Activated CD4-positive, alpha-beta memory T cell treated with anti-CD3 and anti-CD28 coated beads, Interleukin-2, amount 10 ng/mL, durations not matched to agents 7 days and 5 days (primary cell): ENCODE data around the gene TMEM163. TPM values are rescaled to one million over a fixed set of nuclear protein-coding genes. Genes with fewer than 3 reads are reported as not detected.

Source experiments
- CTCF ChIA-PET: fragments of 350-600 bp; sonication (Branson Sonifier 250); formaldehyde crosslinking; loops from one replicate; lab custom pipeline; 2021; ENCODE audit warnings: antibody characterized with exemption, inconsistent platforms; lab: Charles Lee
- POLR2A ChIA-PET: fragments of 350-600 bp; sonication (Branson Sonifier 250); formaldehyde crosslinking; loops from one replicate; lab custom pipeline; 2021; ENCODE audit warnings: antibody characterized with exemption; lab: Charles Lee
- DNase-seq: peaks from one replicate; pipeline ENCODE4 v3.0.0-alpha.2; 2020
- H3K27ac Mint-ChIP-seq: one replicate; pipeline ENCODE4 v1.8.0; 2021; ENCODE audit warnings: mild to moderate bottlenecking, mixed read lengths
- H3K27me3 Mint-ChIP-seq: one replicate; pipeline ENCODE4 v1.8.0; 2021; ENCODE audit warnings: mixed read lengths
- H3K36me3 Mint-ChIP-seq: one replicate; pipeline ENCODE4 v1.8.0; 2021; ENCODE audit warnings: low read depth, mixed read lengths
- H3K4me1 Mint-ChIP-seq: one replicate; pipeline ENCODE4 v1.8.0; 2021; ENCODE audit warnings: mixed read lengths
- H3K4me3 Mint-ChIP-seq: one replicate; pipeline ENCODE4 v1.8.0; 2021; ENCODE audit warnings: mild to moderate bottlenecking, mixed read lengths
- H3K9me3 Mint-ChIP-seq: one replicate; pipeline ENCODE4 v1.8.0; 2021; ENCODE audit warnings: mixed read lengths
- total RNA-seq, 2 experiments: library from RNA; stranded (reverse); gene quantifications; one replicate each; pipeline ENCODE4 v1.2.3, GENCODE V29; 2021

The TMEM163 gene
- total RNA-seq, 2 experiments from 2014 or later: 1.8 to 2.3 TPM

DNA sequence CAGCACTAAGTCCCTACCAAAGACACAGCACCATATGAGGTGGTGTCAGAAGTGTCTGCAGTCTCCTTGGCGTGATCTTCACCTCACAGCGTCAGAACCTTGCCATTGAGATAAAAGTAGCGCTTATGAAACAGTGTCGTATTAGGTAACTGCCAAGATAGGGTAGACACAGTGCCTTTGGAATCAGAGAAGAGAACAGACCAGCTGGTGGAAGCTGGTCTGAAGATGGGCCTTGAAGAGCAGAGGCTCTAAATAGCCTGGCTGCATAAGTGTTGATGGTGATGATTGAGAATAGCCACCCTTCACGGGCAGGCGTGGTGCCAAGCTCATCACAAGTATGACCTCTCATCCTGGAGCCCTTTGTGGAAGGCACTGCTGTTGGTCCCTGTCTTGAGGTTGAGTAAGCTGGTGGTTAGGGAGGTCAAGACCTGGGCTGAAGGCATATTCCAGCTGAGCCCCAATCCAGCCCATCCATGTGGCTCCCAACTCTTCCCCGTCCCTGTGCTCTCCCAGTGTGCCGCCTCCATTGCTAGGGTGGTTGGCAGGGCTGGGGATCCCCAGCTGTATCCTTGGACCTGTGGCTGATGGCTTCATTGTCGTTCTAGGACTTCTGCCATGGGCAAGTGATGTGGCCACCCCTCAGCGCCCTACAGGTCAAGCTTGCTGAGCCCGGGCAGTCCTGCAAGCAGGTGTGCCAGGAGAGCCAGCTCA is 277.5 kb downstream of the TMEM163 start:
- DNase-seq: no peak
- Mint-ChIP-seq H3K4me1 (no peaks in the 10 kb centered on the region), H3K27ac (no peak overlapping the region), H3K4me3 (no peak overlapping the region), H3K27me3 (no peaks in the 10 kb centered on the region), H3K36me3 (no peaks in the 10 kb centered on the region), H3K9me3 (no peaks in the 10 kb centered on the region)
- ChIA-PET CTCF (interaction anchor here (2.6 kb wide), 1 partner anchor 11 kb away, joined by 23 read pairs; no protein-coding TSS in a partner anchor), POLR2A (interaction anchor here (1.3 to 1.5 kb wide), 2 partner anchors 14 to 275 kb away, joined by 3 read pairs; no protein-coding TSS in a partner anchor)

DNA sequence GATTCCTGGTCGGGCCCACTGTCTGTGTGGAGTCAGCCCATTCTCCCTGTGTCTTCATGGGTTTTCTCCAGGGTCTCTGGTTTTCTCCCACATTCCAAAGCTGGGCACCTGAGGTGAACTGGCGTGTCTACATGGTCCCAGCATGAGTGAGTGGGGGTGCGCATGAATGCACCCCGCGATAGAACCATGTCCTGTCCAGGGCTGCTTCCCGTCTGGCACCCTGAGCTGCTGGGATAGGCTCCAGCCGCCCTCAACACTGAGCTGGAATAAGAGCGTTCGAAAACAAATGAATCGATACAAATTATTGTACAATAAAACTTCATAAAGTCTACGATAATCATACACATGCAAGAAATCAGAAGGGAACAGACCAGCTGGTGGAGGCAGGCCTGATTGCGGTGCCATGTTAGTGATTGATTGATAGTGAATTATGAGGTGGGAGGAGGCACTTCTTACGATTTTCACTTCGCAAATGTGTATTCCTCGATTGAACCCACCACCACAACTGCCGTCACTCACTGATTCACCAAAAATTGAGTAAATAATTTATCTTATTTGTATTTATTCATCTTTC is 278.4 kb downstream of the TMEM163 start:
- Mint-ChIP-seq H3K36me3 (no peaks in the 10 kb centered on the region), H3K4me1 (no peaks in the 10 kb centered on the region), H3K9me3 (no peaks in the 10 kb centered on the region), H3K27ac (no peak overlapping the region), H3K27me3 (no peaks in the 10 kb centered on the region), H3K4me3 (no peak overlapping the region)
- CTCF ChIA-PET: interaction anchor here (2.6 kb wide), 1 partner anchor 11 kb away, joined by 23 read pairs; no protein-coding TSS in a partner anchor
- no peak for DNase-seq
- POLR2A ChIA-PET: no interaction called here

DNA sequence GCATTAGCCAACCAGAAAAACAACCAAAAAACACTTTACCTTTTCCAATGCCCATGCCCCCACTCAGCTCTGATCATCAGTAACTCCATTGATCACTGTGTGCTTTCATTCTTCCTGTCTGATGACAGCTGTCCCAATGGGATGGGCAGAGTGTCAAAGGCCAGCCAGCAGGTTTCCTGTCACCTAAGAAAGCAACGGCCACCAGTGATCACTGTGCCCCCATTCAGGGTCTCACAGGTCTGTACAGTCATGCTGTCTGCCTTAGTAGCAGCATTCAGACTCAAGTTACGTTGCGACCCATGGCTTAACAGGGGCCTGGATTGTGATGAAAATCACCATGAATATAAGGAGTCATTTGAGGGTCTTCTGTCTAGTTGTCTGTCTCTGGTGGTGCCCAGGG is 280.4 kb downstream of the TMEM163 start:
- Mint-ChIP-seq H3K27ac (no peak overlapping the region), H3K4me1 (no peaks in the 10 kb centered on the region), H3K9me3 (no peaks in the 10 kb centered on the region), H3K36me3 (no peaks in the 10 kb centered on the region), H3K27me3 (no peaks in the 10 kb centered on the region), H3K4me3 (no peak overlapping the region)
- no peak for DNase-seq
- CTCF ChIA-PET: interaction anchor here (0.6 kb wide), 1 partner anchor 335 kb away, joined by 3 read pairs; no protein-coding TSS in a partner anchor
- POLR2A ChIA-PET: no interaction called here

DNA sequence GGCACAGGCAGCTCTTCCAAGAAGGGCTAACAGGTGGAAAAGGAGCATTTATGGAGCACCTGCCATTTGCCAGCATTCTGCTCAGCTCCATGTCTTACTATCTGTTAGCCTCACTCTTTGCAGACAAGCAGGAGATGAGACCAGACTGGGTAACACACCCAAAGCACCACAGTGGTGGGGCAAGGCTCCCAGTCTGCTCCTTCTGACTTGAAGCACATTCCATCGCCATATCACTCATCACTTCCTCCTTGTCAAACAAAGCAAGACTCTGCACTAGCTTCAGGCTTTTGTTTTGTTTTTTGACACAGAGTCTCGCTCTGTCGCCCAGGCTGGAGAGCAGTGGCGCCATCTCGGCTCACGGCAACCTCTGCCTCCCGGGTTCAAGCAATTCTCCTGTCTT is 282.1 kb downstream of the TMEM163 start:
- ChIA-PET CTCF (interaction anchor here (2.2 kb wide), 1 partner anchor 15 kb away, joined by 7 read pairs; no protein-coding TSS in a partner anchor), POLR2A (interaction anchor here (1.3 kb wide), 1 partner anchor 33 kb away, joined by 3 read pairs; no protein-coding TSS in a partner anchor)
- no peaks in the 10 kb centered on the region for H3K4me1 Mint-ChIP-seq
- H3K4me3 Mint-ChIP-seq: no peak overlapping the region
- no peaks in the 10 kb centered on the region for H3K27me3 Mint-ChIP-seq
- H3K27ac Mint-ChIP-seq: no peak overlapping the region
- no peak for DNase-seq
- no peaks in the 10 kb centered on the region for H3K36me3 Mint-ChIP-seq
- H3K9me3 Mint-ChIP-seq: no peaks in the 10 kb centered on the region

DNA sequence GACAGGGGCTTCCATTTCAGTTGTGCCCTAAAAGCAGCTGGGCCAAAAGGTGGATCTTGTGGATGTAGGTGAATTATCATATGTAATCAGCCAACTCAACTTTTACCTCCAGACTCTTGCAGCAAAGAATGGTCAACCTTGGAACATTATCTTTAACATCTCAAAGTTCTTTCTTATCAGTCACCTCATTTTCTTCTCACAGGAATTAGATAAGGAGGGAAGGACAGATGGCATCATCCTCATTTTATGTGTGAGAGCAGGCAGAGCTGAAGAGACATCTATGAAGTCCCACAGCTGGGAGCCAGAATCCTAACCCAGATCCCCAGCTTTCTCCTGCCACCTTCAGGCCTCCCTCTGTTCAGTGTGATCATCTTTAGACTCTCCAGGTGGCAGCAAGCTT is 282.9 kb downstream of the TMEM163 start:
- ChIA-PET POLR2A (interaction anchor here (1.3 kb wide), 1 partner anchor 34 kb away, joined by 3 read pairs; no protein-coding TSS in a partner anchor), CTCF (interaction anchor here (2.2 kb wide), 1 partner anchor 15 kb away, joined by 7 read pairs; no protein-coding TSS in a partner anchor)
- no peaks in the 10 kb centered on the region for H3K36me3 Mint-ChIP-seq
- no peaks in the 10 kb centered on the region for H3K9me3 Mint-ChIP-seq
- H3K27me3 Mint-ChIP-seq: no peaks in the 10 kb centered on the region
- H3K4me3 Mint-ChIP-seq: no peak overlapping the region
- DNase-seq: no peak
- no peak overlapping the region for H3K27ac Mint-ChIP-seq
- H3K4me1 Mint-ChIP-seq: no peaks in the 10 kb centered on the region

DNA sequence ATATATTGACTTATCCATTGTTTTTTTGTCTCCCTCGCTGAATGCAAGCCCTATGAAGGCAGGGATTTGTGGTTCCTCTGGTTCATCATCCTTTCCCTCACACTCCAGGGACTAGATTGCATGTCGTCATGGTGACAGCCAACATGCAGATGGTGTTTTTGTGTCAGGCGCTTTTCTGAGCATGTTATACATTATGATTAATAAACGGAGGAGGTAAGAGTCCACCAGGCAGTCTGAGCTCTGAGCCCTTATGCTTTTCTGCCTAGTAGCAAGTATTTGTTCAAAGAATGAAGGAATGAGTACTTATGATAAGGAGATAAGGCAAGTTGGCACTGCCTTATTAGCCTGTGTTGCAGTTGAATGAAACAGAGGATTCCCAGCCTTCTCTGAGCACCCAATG is 283.3 kb downstream of the TMEM163 start:
- CTCF ChIA-PET: interaction anchor here (2.2 kb wide), 1 partner anchor 16 kb away, joined by 7 read pairs; no protein-coding TSS in a partner anchor
- POLR2A ChIA-PET: interaction anchor here (1.3 kb wide), 1 partner anchor 34 kb away, joined by 3 read pairs; no protein-coding TSS in a partner anchor
- H3K4me1 Mint-ChIP-seq: no peaks in the 10 kb centered on the region
- H3K27ac Mint-ChIP-seq: no peak overlapping the region
- H3K27me3 Mint-ChIP-seq: no peaks in the 10 kb centered on the region
- no peaks in the 10 kb centered on the region for H3K36me3 Mint-ChIP-seq
- H3K4me3 Mint-ChIP-seq: no peak overlapping the region
- no peaks in the 10 kb centered on the region for H3K9me3 Mint-ChIP-seq
- DNase-seq: no peak

DNA sequence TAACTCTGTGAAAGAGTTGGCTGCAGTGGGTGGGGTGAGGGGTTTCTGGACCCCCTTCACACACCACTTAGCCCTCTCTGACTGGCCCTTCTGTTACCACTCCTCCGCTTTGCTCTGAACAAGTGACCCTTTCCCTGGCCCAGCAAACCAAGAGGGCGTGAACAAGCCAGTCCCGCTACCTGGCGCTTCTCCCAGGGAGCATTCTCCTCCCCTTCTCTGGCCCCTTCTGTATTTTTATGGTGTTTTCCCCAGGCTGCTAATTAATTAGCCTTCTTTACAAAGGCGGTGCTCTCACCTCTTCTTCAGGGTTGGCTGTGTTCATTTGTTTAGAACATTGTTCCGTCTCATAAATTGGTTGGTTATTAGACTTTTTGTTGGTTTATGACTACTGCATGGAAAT is 284.8 kb downstream of the TMEM163 start:
- Mint-ChIP-seq H3K27me3 (no peaks in the 10 kb centered on the region), H3K36me3 (no peaks in the 10 kb centered on the region), H3K4me1 (no peaks in the 10 kb centered on the region), H3K4me3 (no peak overlapping the region), H3K9me3 (no peaks in the 10 kb centered on the region), H3K27ac (no peak overlapping the region)
- no peak for DNase-seq
- ChIA-PET CTCF (no interaction called here), POLR2A (no interaction called here)

DNA sequence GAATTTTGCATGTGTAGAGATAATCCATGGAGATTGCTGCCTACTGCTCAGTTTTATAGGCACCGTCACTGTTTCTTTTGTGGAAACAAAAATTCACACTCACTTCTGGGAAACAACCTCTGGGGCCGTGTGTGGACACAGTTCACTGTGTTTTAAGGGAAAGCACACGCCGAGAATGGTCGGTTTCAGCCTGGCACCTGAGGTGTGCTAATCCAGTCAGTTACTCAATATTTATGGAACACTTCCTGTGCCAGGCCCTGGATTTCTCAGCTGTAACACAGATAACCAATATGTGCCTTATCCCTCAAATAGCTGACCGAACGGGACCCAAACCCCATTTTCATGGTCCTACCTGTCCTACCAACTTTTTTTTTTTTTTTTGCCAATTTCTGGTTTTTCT is 285.3 kb downstream of the TMEM163 start:
- DNase-seq: no peak
- H3K9me3 Mint-ChIP-seq: no peaks in the 10 kb centered on the region
- CTCF ChIA-PET: no interaction called here
- H3K27me3 Mint-ChIP-seq: no peaks in the 10 kb centered on the region
- H3K27ac Mint-ChIP-seq: no peak overlapping the region
- POLR2A ChIA-PET: no interaction called here
- no peak overlapping the region for H3K4me3 Mint-ChIP-seq
- H3K36me3 Mint-ChIP-seq: no peaks in the 10 kb centered on the region
- no peaks in the 10 kb centered on the region for H3K4me1 Mint-ChIP-seq

DNA sequence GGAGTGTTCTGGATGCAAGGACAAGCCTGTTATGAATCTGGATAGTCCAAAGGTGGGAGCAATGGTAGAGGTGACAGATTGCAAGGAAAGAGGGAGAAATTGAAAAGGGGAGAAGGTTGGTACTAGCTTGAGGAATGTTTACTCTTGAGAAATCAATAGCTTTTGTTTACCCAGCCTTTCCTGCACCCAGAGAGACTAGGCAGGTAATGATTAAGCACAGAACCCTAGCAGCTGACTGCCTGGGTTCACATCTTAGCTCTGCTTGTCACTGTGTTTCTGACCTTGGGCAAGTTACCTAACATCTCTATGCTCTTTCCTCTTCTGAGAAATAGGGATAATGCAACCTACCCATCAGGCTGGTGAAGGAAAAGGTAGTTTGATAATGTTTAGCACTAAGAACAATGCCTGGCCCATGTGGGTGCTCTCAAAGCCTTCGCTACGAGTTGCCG is 286.3 kb downstream of the TMEM163 start:
- ChIA-PET CTCF (interaction anchor here (1.0 kb wide), 1 partner anchor 14 kb away, joined by 3 read pairs; no protein-coding TSS in a partner anchor), POLR2A (no interaction called here)
- no peak overlapping the region for H3K4me3 Mint-ChIP-seq
- no peaks in the 10 kb centered on the region for H3K27me3 Mint-ChIP-seq
- H3K4me1 Mint-ChIP-seq: no peaks in the 10 kb centered on the region
- DNase-seq: no peak
- H3K36me3 Mint-ChIP-seq: no peaks in the 10 kb centered on the region
- no peaks in the 10 kb centered on the region for H3K9me3 Mint-ChIP-seq
- no peak overlapping the region for H3K27ac Mint-ChIP-seq

DNA sequence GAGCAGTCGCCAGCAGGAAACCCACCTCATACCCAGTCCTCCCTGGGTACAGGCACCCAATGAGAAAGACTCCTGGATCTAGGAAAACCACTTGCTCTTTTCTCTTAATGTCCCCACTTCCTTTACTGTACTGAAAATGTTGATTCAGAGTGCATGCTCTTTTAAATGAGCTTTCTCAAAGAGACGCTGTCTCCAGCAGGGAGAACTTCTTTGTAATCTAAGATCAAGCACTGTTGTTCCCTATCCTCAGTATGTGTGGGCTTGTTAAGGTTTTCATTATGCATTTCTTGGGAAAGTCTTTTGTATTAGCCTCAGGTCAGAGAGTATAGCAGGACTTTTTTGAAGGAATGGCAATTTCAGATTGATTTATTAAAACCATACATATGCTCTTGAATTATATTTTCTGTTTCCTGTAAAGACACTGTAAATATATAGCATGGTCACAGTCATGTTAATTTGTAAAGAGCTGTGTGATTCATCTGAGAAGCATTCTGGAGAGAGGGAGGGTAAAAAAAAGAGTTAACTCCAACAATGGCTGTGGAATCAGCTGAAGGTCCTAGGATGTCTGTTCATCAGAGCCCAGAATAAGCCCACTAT is 286.9 kb downstream of the TMEM163 start:
- no peak for DNase-seq
- H3K36me3 Mint-ChIP-seq: no peaks in the 10 kb centered on the region
- H3K9me3 Mint-ChIP-seq: no peaks in the 10 kb centered on the region
- ChIA-PET CTCF (interaction anchor here (0.6 to 1.0 kb wide), 2 partner anchors 14 to 186 kb away, joined by 3 to 5 read pairs; no protein-coding TSS in a partner anchor), POLR2A (no interaction called here)
- no peak overlapping the region for H3K27ac Mint-ChIP-seq
- no peak overlapping the region for H3K4me3 Mint-ChIP-seq
- no peaks in the 10 kb centered on the region for H3K27me3 Mint-ChIP-seq
- H3K4me1 Mint-ChIP-seq: no peaks in the 10 kb centered on the region

DNA sequence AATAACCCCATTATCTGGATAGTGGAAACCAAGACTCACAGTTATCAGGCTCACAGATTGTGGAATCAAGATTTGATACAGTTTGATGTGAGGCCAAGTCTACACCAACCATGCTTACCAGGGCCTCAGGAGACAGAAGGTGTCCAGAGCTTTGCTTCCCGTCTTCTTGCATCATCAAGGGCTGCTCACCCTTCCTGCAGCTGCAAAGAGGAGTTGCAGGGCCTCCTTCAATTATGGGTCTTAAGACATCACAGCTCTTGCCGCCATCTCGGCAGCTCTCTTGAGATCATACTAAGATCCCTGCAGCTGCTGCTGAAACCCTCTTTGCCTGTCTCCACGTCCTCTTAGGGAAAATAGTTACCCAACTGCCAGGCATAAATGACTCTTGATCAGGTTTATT is 288.9 kb downstream of the TMEM163 start:
- H3K27ac Mint-ChIP-seq: no peak overlapping the region
- peaks cover 14% of the 10 kb centered on the region for H3K4me1 Mint-ChIP-seq
- H3K9me3 Mint-ChIP-seq: no peaks in the 10 kb centered on the region
- no peaks in the 10 kb centered on the region for H3K27me3 Mint-ChIP-seq
- no peak overlapping the region for H3K4me3 Mint-ChIP-seq
- peaks cover 4% of the 10 kb centered on the region for H3K36me3 Mint-ChIP-seq
- ChIA-PET POLR2A (no interaction called here), CTCF (interaction anchor here (1.0 kb wide), 1 partner anchor 18 kb away, joined by 4 read pairs; no protein-coding TSS in a partner anchor)
- DNase-seq: no peak

DNA sequence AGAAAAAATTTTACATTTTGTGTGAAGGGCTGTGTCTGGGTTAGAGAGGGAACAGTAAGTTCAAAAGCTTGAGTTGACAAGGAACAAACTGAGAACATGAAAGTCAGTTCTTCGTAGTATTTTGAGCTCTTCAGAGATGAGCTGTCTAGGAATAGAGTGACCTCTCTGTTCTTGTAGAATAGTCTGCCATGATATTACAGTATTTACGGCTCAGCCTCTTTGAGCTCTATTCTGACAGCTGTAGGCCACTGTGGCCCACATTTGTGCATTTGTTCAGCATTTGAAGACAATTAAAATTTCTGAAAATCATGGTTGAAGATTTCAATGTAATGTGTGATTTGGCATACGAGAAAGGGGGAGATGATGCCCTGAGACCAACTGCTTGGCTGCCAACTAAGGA is 292.1 kb downstream of the TMEM163 start:
- H3K4me3 Mint-ChIP-seq: no peak overlapping the region
- no peak overlapping the region for H3K27ac Mint-ChIP-seq
- no peaks in the 10 kb centered on the region for H3K9me3 Mint-ChIP-seq
- no peak for DNase-seq
- peaks cover 15% of the 10 kb centered on the region for H3K4me1 Mint-ChIP-seq
- CTCF ChIA-PET: interaction anchor here (1.0 to 1.2 kb wide), 2 partner anchors 24 to 219 kb away, joined by 3 to 5 read pairs; no protein-coding TSS in a partner anchor
- no peaks in the 10 kb centered on the region for H3K27me3 Mint-ChIP-seq
- POLR2A ChIA-PET: interaction anchor here (0.9 to 1.0 kb wide), 2 partner anchors 15 to 16 kb away, joined by 3 read pairs; no protein-coding TSS in a partner anchor
- peaks cover 4% of the 10 kb centered on the region for H3K36me3 Mint-ChIP-seq
